ENCODE data around the gene SDK1. TPM values are rescaled to one million over a fixed set of nuclear protein-coding genes. Genes with fewer than 3 reads are reported as not detected.

Gene SDK1
- total RNA-seq, 1 donor: 0.36 TPM

DNA sequence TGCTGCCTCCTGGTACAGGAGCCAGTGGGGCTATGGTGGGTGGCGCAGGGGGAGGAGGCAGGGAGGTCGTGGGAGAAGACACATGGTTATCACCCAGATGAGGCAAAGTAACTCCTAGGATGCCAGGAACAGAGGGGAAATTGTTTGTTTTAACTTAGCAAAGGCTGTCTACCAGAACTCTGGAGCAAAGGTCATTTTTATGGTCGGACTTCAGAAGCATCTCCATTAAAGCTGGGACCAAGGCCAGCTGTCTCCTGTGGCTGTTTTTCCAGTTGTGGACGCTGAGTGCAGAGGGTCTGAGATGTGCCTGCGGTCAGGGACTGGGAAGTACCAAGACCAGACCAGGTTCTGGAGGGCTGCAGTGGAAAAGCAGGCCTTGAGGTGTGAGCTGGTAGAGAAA, 855.1 kb downstream of the SDK1 start:
- Histone ChIP-seq H3K4me1 (ENCODE audit: insufficient read depth, low read length) (no peaks in the 10 kb centered on the region), H3K27ac (ENCODE audit: low read depth, low read length) (no peak overlapping the region), H3K9me3 (ENCODE audit: low read depth, low read length) (no peaks in the 10 kb centered on the region), H3K36me3 (ENCODE audit: insufficient read depth, low read length) (no peaks in the 10 kb centered on the region), H3K27me3 (ENCODE audit: insufficient read depth, low read length) (no peaks in the 10 kb centered on the region), H4K20me1 (ENCODE audit: insufficient read depth, low read length) (no peaks in the 10 kb centered on the region), H3K4me3 (ENCODE audit: insufficient read depth, low read length) (no peak overlapping the region), H3K79me2 (ENCODE audit: insufficient read depth, low read length) (no peaks in the 10 kb centered on the region), H3K4me2 (ENCODE audit: insufficient read depth, low read length) (no peak overlapping the region), H2AFZ (ENCODE audit: low read length) (no peak overlapping the region)
- DNase-seq (ENCODE audit: insufficient read length, low spot score, missing footprints): no peak
- TF ChIP-seq, protein P1, sequence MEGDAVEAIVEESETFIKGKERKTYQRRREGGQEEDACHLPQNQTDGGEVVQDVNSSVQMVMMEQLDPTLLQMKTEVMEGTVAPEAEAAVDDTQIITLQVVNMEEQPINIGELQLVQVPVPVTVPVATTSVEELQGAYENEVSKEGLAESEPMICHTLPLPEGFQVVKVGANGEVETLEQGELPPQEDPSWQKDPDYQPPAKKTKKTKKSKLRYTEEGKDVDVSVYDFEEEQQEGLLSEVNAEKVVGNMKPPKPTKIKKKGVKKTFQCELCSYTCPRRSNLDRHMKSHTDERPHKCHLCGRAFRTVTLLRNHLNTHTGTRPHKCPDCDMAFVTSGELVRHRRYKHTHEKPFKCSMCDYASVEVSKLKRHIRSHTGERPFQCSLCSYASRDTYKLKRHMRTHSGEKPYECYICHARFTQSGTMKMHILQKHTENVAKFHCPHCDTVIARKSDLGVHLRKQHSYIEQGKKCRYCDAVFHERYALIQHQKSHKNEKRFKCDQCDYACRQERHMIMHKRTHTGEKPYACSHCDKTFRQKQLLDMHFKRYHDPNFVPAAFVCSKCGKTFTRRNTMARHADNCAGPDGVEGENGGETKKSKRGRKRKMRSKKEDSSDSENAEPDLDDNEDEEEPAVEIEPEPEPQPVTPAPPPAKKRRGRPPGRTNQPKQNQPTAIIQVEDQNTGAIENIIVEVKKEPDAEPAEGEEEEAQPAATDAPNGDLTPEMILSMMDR (IDR thresholded peaks at IDR 0.05; ENCODE audit: extremely low read depth, low read depth, low read length): no peak

DNA sequence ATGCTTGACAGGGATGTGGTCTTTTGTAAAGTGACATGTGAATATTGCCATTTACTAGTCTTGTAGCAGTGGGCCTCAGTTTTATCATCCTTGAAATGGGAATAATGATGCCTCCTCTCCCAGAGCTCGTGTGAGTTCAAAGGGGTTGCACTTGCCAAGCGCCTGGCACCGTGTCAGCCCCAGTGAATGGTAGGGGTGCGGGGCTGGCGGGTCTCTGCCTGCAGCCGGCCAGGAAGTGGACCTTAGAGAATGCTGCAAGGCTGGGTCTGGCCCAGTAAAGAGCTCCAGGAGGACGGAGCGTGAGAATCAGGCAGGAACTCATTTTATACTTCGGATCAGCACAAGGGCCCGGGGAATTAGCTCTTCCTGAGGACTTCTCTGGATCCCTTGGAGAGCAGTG, 856.6 kb downstream of the SDK1 start:
- Histone ChIP-seq H3K4me2 (ENCODE audit: insufficient read depth, low read length) (no peak overlapping the region), H3K4me1 (ENCODE audit: insufficient read depth, low read length) (no peaks in the 10 kb centered on the region), H3K27ac (ENCODE audit: low read depth, low read length) (no peak overlapping the region), H3K36me3 (ENCODE audit: insufficient read depth, low read length) (no peaks in the 10 kb centered on the region), H4K20me1 (ENCODE audit: insufficient read depth, low read length) (no peaks in the 10 kb centered on the region), H2AFZ (ENCODE audit: low read length) (no peak overlapping the region), H3K9me3 (ENCODE audit: low read depth, low read length) (no peaks in the 10 kb centered on the region), H3K27me3 (ENCODE audit: insufficient read depth, low read length) (no peaks in the 10 kb centered on the region), H3K79me2 (ENCODE audit: insufficient read depth, low read length) (no peaks in the 10 kb centered on the region), H3K4me3 (ENCODE audit: insufficient read depth, low read length) (no peak overlapping the region)
- DNase-seq (ENCODE audit: insufficient read length, low spot score, missing footprints): no peak
- TF ChIP-seq, protein P1 (IDR thresholded peaks at IDR 0.05; ENCODE audit: extremely low read depth, low read depth, low read length): no peak

DNA sequence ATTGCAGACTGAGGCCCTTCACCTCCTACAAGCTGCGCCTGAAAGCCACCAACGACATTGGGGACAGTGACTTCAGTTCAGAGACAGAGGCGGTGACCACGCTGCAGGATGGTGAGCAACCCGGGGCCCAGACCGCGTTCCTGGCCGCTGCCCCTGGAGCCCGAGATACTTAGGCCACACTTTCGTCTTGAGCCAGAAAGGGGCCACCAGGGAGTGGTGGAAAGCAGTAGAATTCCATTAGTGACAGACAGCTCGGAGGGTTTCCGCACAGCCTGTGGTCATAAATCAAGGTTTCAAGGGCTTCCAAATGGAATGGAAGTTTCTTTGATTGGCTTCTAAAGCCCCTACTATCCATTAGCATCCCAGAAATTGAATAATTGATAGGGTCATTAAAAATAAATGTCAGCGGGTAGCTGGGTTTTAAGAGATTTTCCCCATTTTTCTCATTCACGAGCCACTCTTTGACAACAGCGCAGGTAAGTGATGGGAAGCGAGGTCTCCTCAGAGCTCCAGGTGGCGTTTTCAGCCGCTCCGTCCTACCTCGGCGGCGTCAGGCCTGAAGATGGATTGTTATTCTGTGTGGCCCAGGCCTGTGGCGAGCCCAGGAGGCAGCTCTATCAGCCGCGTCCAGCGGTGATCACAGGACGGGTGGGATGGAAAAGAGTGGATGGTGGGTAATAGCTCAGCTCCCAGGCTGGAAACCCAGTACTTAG, 857.5 kb downstream of the SDK1 start:
- no peaks in the 10 kb centered on the region for H4K20me1 ChIP-seq (ENCODE audit: insufficient read depth, low read length)
- H3K27ac ChIP-seq (ENCODE audit: low read depth, low read length): no peak overlapping the region
- no peak overlapping the region for H2AFZ ChIP-seq (ENCODE audit: low read length)
- no peaks in the 10 kb centered on the region for H3K9me3 ChIP-seq (ENCODE audit: low read depth, low read length)
- no peak overlapping the region for H3K4me2 ChIP-seq (ENCODE audit: insufficient read depth, low read length)
- H3K4me3 ChIP-seq (ENCODE audit: insufficient read depth, low read length): no peak overlapping the region
- H3K79me2 ChIP-seq (ENCODE audit: insufficient read depth, low read length): no peaks in the 10 kb centered on the region
- no peaks in the 10 kb centered on the region for H3K4me1 ChIP-seq (ENCODE audit: insufficient read depth, low read length)
- DNase-seq (ENCODE audit: insufficient read length, low spot score, missing footprints): no peak
- H3K36me3 ChIP-seq (ENCODE audit: insufficient read depth, low read length): no peaks in the 10 kb centered on the region
- H3K27me3 ChIP-seq (ENCODE audit: insufficient read depth, low read length): no peaks in the 10 kb centered on the region
- TF ChIP-seq, protein P1 (IDR thresholded peaks at IDR 0.05; ENCODE audit: extremely low read depth, low read depth, low read length): no peak

DNA sequence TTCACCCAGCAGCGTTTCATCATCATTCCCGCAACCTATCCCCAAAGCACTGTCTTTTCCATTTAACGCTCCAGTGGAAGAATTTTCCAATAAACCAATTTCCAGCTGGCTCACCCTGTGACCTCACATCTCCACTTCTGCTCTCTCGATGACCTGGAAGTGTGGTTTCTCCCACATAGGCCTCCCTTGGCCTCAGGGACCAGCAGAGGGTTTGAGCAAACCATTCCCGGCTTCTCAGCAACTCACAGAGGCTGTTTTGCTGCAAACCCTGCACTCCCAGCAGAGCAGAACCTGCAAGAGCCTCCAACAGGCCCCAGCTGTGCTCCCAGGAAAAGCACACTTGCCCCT, 858.1 kb downstream of the SDK1 start:
- no peaks in the 10 kb centered on the region for H3K9me3 ChIP-seq (ENCODE audit: low read depth, low read length)
- no peak overlapping the region for H3K4me2 ChIP-seq (ENCODE audit: insufficient read depth, low read length)
- H3K4me3 ChIP-seq (ENCODE audit: insufficient read depth, low read length): no peak overlapping the region
- no peak overlapping the region for H2AFZ ChIP-seq (ENCODE audit: low read length)
- H3K27me3 ChIP-seq (ENCODE audit: insufficient read depth, low read length): no peaks in the 10 kb centered on the region
- no peak overlapping the region for H3K27ac ChIP-seq (ENCODE audit: low read depth, low read length)
- H4K20me1 ChIP-seq (ENCODE audit: insufficient read depth, low read length): no peaks in the 10 kb centered on the region
- no peak for DNase-seq (ENCODE audit: insufficient read length, low spot score, missing footprints)
- H3K79me2 ChIP-seq (ENCODE audit: insufficient read depth, low read length): no peaks in the 10 kb centered on the region
- TF ChIP-seq, protein P1 (IDR thresholded peaks at IDR 0.05; ENCODE audit: extremely low read depth, low read depth, low read length): no peak
- no peaks in the 10 kb centered on the region for H3K4me1 ChIP-seq (ENCODE audit: insufficient read depth, low read length)
- H3K36me3 ChIP-seq (ENCODE audit: insufficient read depth, low read length): no peaks in the 10 kb centered on the region

All from osteoblast (primary cell).